Neutrophil (primary cell): ENCODE results near the gene RRP8.

Experiments used
- H3K27ac ChIP-seq: fragments of 200-600 bp; sonication (generic); 2 replicates; pipeline ENCODE4 v1.5.1; 2016; ENCODE audit warnings: mild to moderate bottlenecking, moderate library complexity
- H3K27me3 ChIP-seq: fragments of 200-600 bp; sonication (generic); 2 replicates; pipeline ENCODE4 v1.6.0; 2016; ENCODE audit warnings: mild to moderate bottlenecking
- H3K36me3 ChIP-seq: fragments of 200-600 bp; sonication (generic); 2 replicates; pipeline ENCODE4 v1.5.1; 2017
- H3K4me1 ChIP-seq, 2 experiments: fragments of 200-600 bp in 1 of 2; sonication (generic) in 1 of 2; 1 replicate in 1 of 2; 2 replicates in 1 of 2; pipeline versions ENCODE4 v1.5.1 to v1.6.1; 2013 to 2016; ENCODE audit warnings: low read depth in 1 of 2, low read length in 1 of 2, mild to moderate bottlenecking in 1 of 2, moderate library complexity in 1 of 2; ENCODE audit not compliant: control insufficient read depth in 1 of 2, insufficient read depth in 1 of 2
- H3K4me3 ChIP-seq, 2 experiments: fragments of 200-600 bp in 1 of 2; sonication (generic) in 1 of 2; 1 replicate in 1 of 2; 2 replicates in 1 of 2; pipeline ENCODE4 v1.5.1; 2013 to 2016; ENCODE audit warnings: low read depth in 1 of 2, low read length in 1 of 2, mild to moderate bottlenecking in 1 of 2, moderate library complexity in 1 of 2
- H3K9me3 ChIP-seq: fragments of 200-600 bp; sonication (generic); 2 replicates; pipeline ENCODE4 v1.5.1; 2016
- TF ChIP-seq, protein P1 (sequence below): fragments of 200-600 bp; sonication (generic); IDR thresholded peaks from 2 replicates; pipeline ENCODE4 v1.5.1; 2016; ENCODE audit warnings: antibody characterized with exemption

The RRP8 gene

DNA sequence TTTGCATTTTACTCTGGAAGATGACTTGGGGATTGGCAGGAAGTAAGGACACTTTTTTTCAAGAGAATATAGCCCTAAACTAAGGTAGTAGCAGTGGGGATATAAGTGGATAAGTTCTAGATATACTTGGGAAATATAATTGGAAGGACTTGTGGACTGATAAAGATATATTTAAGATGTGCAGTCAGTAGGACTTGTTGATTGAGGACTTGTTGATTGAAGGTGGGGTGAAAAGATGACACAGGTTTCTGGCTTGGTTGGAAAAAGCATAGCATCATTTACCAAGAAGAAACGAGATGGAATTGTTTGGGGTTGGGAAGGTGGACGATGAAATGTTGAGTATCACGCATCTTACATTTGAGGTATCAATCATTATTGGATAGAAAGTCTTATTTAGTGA lies 10.1 kb upstream of the RRP8 start:
- Histone ChIP-seq H3K4me1 (peaks cover 50 to 53% of the 10 kb centered on the region in 2 experiments), H3K4me3 (peak overlapping the region; percentile 79 to 81), H3K27me3 (no peaks in the 10 kb centered on the region), H3K27ac (peak overlapping the region; percentile 98), H3K9me3 (no peaks in the 10 kb centered on the region), H3K36me3 (peaks cover 61% of the 10 kb centered on the region)
- TF ChIP-seq, protein P1, sequence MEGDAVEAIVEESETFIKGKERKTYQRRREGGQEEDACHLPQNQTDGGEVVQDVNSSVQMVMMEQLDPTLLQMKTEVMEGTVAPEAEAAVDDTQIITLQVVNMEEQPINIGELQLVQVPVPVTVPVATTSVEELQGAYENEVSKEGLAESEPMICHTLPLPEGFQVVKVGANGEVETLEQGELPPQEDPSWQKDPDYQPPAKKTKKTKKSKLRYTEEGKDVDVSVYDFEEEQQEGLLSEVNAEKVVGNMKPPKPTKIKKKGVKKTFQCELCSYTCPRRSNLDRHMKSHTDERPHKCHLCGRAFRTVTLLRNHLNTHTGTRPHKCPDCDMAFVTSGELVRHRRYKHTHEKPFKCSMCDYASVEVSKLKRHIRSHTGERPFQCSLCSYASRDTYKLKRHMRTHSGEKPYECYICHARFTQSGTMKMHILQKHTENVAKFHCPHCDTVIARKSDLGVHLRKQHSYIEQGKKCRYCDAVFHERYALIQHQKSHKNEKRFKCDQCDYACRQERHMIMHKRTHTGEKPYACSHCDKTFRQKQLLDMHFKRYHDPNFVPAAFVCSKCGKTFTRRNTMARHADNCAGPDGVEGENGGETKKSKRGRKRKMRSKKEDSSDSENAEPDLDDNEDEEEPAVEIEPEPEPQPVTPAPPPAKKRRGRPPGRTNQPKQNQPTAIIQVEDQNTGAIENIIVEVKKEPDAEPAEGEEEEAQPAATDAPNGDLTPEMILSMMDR, result no peak

DNA sequence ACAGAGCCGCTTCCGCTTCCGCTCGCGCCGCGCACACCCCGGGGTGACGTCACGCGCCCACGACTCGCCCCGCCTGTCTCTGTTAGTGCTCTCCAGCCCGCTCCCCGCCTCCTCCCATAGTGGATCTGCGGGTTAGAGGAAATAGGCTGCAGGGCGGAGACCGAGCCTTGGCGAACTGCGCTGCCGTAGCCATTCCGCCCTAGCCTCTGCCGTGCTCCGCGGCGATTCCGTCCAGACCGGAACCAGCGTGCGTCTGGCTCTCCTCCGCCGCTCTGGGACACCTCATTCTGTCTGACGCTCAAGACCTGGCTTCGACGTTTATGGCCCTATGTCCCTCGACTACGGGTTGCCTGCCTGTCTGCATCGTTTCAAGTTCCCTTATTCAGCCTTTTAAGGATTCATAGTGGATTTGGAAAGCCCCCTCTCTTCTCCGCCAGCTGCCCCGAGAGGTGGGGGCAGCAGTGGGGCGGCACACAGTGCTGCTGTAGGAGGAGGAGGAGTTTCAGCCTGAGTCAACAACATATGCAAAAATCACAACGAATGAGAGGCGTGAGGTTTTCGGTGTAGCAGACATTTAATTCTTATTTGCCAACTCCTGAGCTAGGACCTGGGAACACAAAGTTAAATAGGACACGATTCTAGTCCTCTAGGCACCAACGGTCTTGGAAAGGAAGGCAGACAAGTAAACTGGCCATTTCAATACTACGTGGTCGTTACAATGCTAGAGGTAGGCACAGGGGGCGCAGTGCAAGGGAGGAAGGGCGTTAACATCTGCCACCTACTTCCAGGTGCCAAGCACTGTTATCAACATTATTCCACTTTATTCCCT lies 9.0 kb upstream of the RRP8 start, which contains the start of gene TAF10:
TSS of gene TAF10 (minus strand) at position 4 of the 829 bp plus-strand sequence. CDS start 27 bp downstream, outside the sequence.
- H3K27ac ChIP-seq, result peak within 1 kb of the TSS; percentile 98
- peak within 1 kb of the TSS; percentile 79 to 81 for H3K4me3 ChIP-seq
- H3K9me3 ChIP-seq, result no peaks in the 10 kb centered on the region
- H3K36me3 ChIP-seq, result peaks cover 72% of the 10 kb centered on the region
- no peaks in the 10 kb centered on the region for H3K27me3 ChIP-seq
- TF ChIP-seq, protein P1, result peak; percentile 37
- H3K4me1 ChIP-seq, result peaks cover 44 to 46% of the 10 kb centered on the region in 2 experiments

DNA sequence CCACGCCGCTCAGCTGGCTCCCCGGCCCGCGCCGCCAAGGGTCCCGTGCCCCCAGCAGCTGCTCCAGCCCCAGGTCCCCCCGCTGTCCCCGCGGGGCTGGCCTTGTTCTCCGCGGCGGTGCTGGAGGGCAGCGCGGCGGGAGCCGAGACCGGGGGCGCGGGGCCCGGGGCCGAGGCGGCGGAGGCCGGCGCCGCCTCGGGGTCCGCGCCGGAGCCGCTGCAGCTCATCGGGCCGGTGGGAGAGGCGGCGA lies 8.5 kb upstream of the RRP8 start:
- TF ChIP-seq, protein P1, result no peak
- Histone ChIP-seq H3K27me3 (no peaks in the 10 kb centered on the region), H3K9me3 (no peaks in the 10 kb centered on the region), H3K27ac (peak overlapping the region; percentile 98), H3K4me1 (peaks cover 44 to 46% of the 10 kb centered on the region in 2 experiments), H3K36me3 (peaks cover 74% of the 10 kb centered on the region), H3K4me3 (peak overlapping the region; percentile 79 to 81)

DNA sequence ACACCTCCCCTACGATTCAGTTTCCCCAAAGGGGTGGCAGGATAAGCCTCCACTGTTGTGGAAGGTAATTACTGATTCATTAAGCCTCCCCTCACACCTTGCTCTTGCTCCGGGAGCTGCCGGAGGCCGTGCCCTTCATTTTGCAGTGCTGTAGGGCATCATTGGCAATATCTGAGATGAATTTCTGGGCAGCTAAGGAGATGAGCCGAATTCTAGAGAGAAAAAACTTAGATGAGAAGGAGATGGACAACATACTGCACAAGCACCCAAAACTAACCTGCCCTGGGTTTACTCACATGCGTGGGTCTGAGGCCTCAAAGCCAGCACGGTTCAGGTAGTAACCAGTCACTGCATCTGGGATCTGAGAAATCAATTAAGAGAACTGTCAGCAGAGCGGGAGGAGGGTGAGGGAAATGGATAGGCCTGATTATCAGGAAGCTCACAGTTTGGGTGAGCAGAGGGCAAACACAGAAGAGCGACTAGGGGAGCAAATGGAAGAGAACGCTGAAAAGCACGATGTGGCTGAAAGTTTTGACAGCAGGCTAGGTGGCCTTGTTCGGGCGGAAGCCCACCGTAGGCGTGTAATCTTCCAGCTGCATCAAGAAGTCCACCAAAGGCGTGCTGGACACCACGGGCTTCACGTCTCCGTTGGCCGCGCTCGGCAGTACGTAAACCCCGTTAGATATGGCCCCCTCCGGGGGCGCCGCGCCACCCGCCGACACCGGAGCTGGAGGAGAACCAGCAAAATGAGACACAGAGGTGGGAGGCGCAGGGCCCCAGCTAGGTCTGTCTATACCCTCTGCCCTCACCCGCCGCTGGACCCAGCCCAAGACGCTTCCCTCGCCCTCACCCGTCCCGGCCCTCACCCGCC lies 7.9 kb upstream of the RRP8 start:
- peaks cover 44 to 46% of the 10 kb centered on the region in 2 experiments for H3K4me1 ChIP-seq
- peak overlapping the region; percentile 98 for H3K27ac ChIP-seq
- peak overlapping the region; percentile 79 to 81 for H3K4me3 ChIP-seq
- TF ChIP-seq, protein P1, result no peak
- H3K27me3 ChIP-seq, result no peaks in the 10 kb centered on the region
- H3K9me3 ChIP-seq, result no peaks in the 10 kb centered on the region
- H3K36me3 ChIP-seq, result peaks cover 69% of the 10 kb centered on the region

DNA sequence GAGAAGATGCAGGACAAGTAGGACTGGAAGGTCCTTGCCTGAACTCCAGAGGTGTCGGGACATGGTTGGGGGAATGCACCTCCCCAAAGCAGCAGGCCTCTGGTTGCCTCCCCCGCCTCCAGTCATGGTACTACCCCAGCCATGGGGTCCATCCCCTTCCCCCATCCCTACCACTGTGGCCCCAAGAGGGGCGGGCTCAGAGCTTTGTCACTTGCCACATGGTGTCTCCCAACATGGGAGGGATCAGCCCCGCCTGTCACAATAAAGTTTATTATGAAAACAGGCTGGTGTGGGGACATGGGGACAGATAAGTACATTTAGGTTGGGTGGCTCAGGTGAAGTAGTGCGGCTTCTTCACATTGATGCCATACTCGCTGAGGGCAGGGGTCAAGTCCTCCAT lies 7.2 kb upstream of the RRP8 start:
- Histone ChIP-seq H3K27me3 (no peaks in the 10 kb centered on the region), H3K36me3 (peaks cover 64% of the 10 kb centered on the region), H3K9me3 (no peaks in the 10 kb centered on the region), H3K4me1 (peaks cover 51 to 52% of the 10 kb centered on the region in 2 experiments), H3K27ac (peak overlapping the region; percentile 98), H3K4me3 (peak overlapping the region; percentile 79 to 81)
- TF ChIP-seq, protein P1, result no peak
